Hepatic stellate cell (primary cell): ENCODE results near the gene NKX1-1.
"Not testable (repeated sequence)": the region's sequence is repeated elsewhere in the genome, so short reads cannot be mapped to it uniquely, and the experiment has no call there.

Experiments
- DNase-seq: peaks from one replicate; pipeline ENCODE4 v3.0.0; 2011; ENCODE audit warnings: low spot score

Gene NKX1-1

GRCh38 chr4:1404573-1405253 lies 1.5 kb downstream of the NKX1-1 start:
- DNase-seq, result no peak

GRCh38 chr4:1403591-1404572 lies 2.4 kb downstream of the NKX1-1 start:
- DNase-seq, result no peak

- no peak for DNase-seq
Measured at GRCh38 chr4:1403177-1403583, 3.1 kb downstream of the NKX1-1 start.

GRCh38 chr4:1402516-1403091 lies 3.6 kb downstream of the NKX1-1 start:
- no peak for DNase-seq

GRCh38 chr4:1402021-1402515 lies 4.2 kb downstream of the NKX1-1 start:
- no peak for DNase-seq

GRCh38 chr4:1401409-1402020 lies 4.7 kb downstream of the NKX1-1 start:
- DNase-seq, result no peak

GRCh38 chr4:1400831-1401408 lies 5.3 kb downstream of the NKX1-1 start:
- DNase-seq, result no peak

- no peak for DNase-seq
Measured at GRCh38 chr4:1400191-1400805, 5.9 kb downstream of the NKX1-1 start.

GRCh38 chr4:1399508-1400190 lies 6.6 kb downstream of the NKX1-1 start:
- DNase-seq, result no peak

- DNase-seq, result no peak
Measured at GRCh38 chr4:1398681-1399507, 7.3 kb downstream of the NKX1-1 start.

GRCh38 chr4:1396806-1397455 lies 9.3 kb downstream of the NKX1-1 start:
- DNase-seq, result no peak

- DNase-seq, result no peak
Measured at GRCh38 chr4:1395941-1396805, 10.1 kb downstream of the NKX1-1 start.

- not testable (repeated sequence) for DNase-seq
Measured at GRCh38 chr4:1395389-1395820, 10.8 kb downstream of the NKX1-1 start.

- not testable (repeated sequence) for DNase-seq
Measured at GRCh38 chr4:1394554-1395388, 11.5 kb downstream of the NKX1-1 start.

GRCh38 chr4:1393866-1394265 lies 12.4 kb downstream of the NKX1-1 start:
- no peak for DNase-seq

- not testable (repeated sequence) for DNase-seq
Measured at GRCh38 chr4:1393363-1393762, 12.9 kb downstream of the NKX1-1 start.
